GM10847 (cell line): ENCODE data around the gene ZNF493.

Experiments used
- POLR2A ChIP-seq: IDR thresholded peaks from 2 replicates; pipeline ENCODE4 v1.6.1; 2011; ENCODE audit not compliant: insufficient read length; ENCODE audit errors: extremely low read depth

ZNF493 gene

GRCh38 chr19:21434967-21435544, 38.1 kb downstream of the ZNF493 start:
- TF ChIP-seq POLR2A: no peak

- TF ChIP-seq POLR2A: no peak
Measured at GRCh38 chr19:21439201-21439751, 42.3 kb downstream of the ZNF493 start.

GRCh38 chr19:21440321-21440720, 43.4 kb downstream of the ZNF493 start:
- no peak for TF ChIP-seq POLR2A

- TF ChIP-seq POLR2A: no peak
Measured at GRCh38 chr19:21451187-21451586, 54.3 kb downstream of the ZNF493 start.

GRCh38 chr19:21454901-21455300, 58.0 kb downstream of the ZNF493 start:
- no peak for TF ChIP-seq POLR2A

- TF ChIP-seq POLR2A: no peak
Measured at GRCh38 chr19:21460686-21461085, 63.8 kb downstream of the ZNF493 start.

GRCh38 chr19:21462540-21462939, 65.6 kb downstream of the ZNF493 start:
- no peak for TF ChIP-seq POLR2A

GRCh38 chr19:21463449-21464105, 66.6 kb downstream of the ZNF493 start:
- TF ChIP-seq POLR2A: no peak

- no peak for TF ChIP-seq POLR2A
Measured at GRCh38 chr19:21466627-21467026, 69.7 kb downstream of the ZNF493 start.

- TF ChIP-seq POLR2A: no peak
Measured at GRCh38 chr19:21468791-21469190, 71.9 kb downstream of the ZNF493 start.

GRCh38 chr19:21472507-21472906, 75.6 kb downstream of the ZNF493 start:
- no peak for TF ChIP-seq POLR2A

GRCh38 chr19:21474671-21475181, 77.8 kb downstream of the ZNF493 start:
- no peak for TF ChIP-seq POLR2A
